DMS53 treated with DMSO at 0.1 percent for 48 hours (cell line): Measurements from ENCODE around the gene FAM117A.
"Not testable (repeated sequence)": the region's sequence is repeated elsewhere in the genome, so short reads cannot be mapped to it uniquely, and the experiment has no call there.

Experiments used
- DNase-seq: peaks from one replicate; lab custom pipeline; 2025; ENCODE audit not compliant: unreplicated experiment; lab: John Stamatoyannopoulos, UW

FAM117A gene

GRCh38 chr17:49764559-49765180 is 739 bp upstream of the FAM117A start:
- no peak for DNase-seq

GRCh38 chr17:49762151-49762941 is 1.6 kb downstream of the FAM117A start:
- no peak for DNase-seq

- no peak for DNase-seq
Observed at GRCh38 chr17:49760932-49761558, 2.9 kb downstream of the FAM117A start.

GRCh38 chr17:49760296-49760695 is 3.6 kb downstream of the FAM117A start:
- DNase-seq: no peak

- DNase-seq: no peak
Observed at GRCh38 chr17:49759203-49759602, 4.7 kb downstream of the FAM117A start.

GRCh38 chr17:49758464-49759010 is 5.4 kb downstream of the FAM117A start:
- not testable (repeated sequence) for DNase-seq

- DNase-seq: no peak
Observed at GRCh38 chr17:49757151-49757777, 6.7 kb downstream of the FAM117A start.

- DNase-seq: no peak
Observed at GRCh38 chr17:49756323-49757150, 7.4 kb downstream of the FAM117A start.

- DNase-seq: no peak
Observed at GRCh38 chr17:49755663-49756283, 8.2 kb downstream of the FAM117A start.

- DNase-seq: no peak
Observed at GRCh38 chr17:49753959-49754391, 10.0 kb downstream of the FAM117A start.

GRCh38 chr17:49752508-49752907 is 11.4 kb downstream of the FAM117A start:
- DNase-seq: no peak

- DNase-seq: no peak
Observed at GRCh38 chr17:49749730-49750129, 14.2 kb downstream of the FAM117A start.

GRCh38 chr17:49748791-49749190 is 15.1 kb downstream of the FAM117A start:
- no peak for DNase-seq

- DNase-seq: no peak
Observed at GRCh38 chr17:49748223-49748622, 15.7 kb downstream of the FAM117A start.

GRCh38 chr17:49747632-49748031 is 16.3 kb downstream of the FAM117A start:
- DNase-seq: no peak

GRCh38 chr17:49746791-49747490 is 17.0 kb downstream of the FAM117A start:
- DNase-seq: no peak

GRCh38 chr17:49745175-49746139 is 18.5 kb downstream of the FAM117A start:
- no peak for DNase-seq

- no peak for DNase-seq
Observed at GRCh38 chr17:49742166-49742638, 21.7 kb downstream of the FAM117A start.
